ENCODE measurements around the gene NDUFA1. TPM values are rescaled to one million over a fixed set of nuclear protein-coding genes. Genes with fewer than 3 reads are reported as not detected.

The NDUFA1 gene
- polyA plus RNA-seq, 6 donors from 2014 or later: 268 to 457 (median 303) TPM

Other genes starting within 250 kb of the NDUFA1 start
- gene SEPTIN6, start 178.7 kb upstream of the NDUFA1 start, polyA plus RNA-seq (ENCODE audit: low read depth in 6 of 6): 100 to 1,000 TPM in 5 of 6 donors, 10 to 100 TPM in 1; 78.8 to 189 (median 150) TPM
- gene SOWAHD, start 113.2 kb upstream of the NDUFA1 start, polyA plus RNA-seq (ENCODE audit: low read depth in 6 of 6): 10 to 100 TPM in 2 of 6 donors, 1 to 10 TPM in 4; 1.7 to 21.9 (median 8.7) TPM
- 1,000 to 10,000 TPM; 3,399 to 4,973 (median 4,743) TPM for gene RPL39, start 80.2 kb upstream of the NDUFA1 start, polyA plus RNA-seq (ENCODE audit: low read depth in 6 of 6)
- 10 to 100 TPM in 4 of 6 donors, 1 to 10 TPM in 2; 5.8 to 18.6 (median 11.5) TPM for gene UPF3B, start 18.9 kb upstream of the NDUFA1 start, polyA plus RNA-seq (ENCODE audit: low read depth in 6 of 6)
- 10 to 100 TPM; 42.5 to 78.4 (median 60.5) TPM for gene RNF113A, start 99 bp upstream of the NDUFA1 start, polyA plus RNA-seq (ENCODE audit: low read depth in 6 of 6)
- gene AKAP14, start 24.1 kb downstream of the NDUFA1 start, polyA plus RNA-seq (ENCODE audit: low read depth in 6 of 6): not detected
- gene NKAP, start 71.9 kb downstream of the NDUFA1 start, polyA plus RNA-seq (ENCODE audit: low read depth in 6 of 6): 1 to 10 TPM; 2.3 to 5.2 (median 3.3) TPM
- gene RHOXF2B, start 205.9 kb downstream of the NDUFA1 start, polyA plus RNA-seq (ENCODE audit: low read depth in 6 of 6): under 1 TPM in 1 of 6 donors, not detected in 5; 0.10 TPM
- gene RHOXF1, start 244.1 kb downstream of the NDUFA1 start, polyA plus RNA-seq (ENCODE audit: low read depth in 6 of 6): not detected

Measured in naive B cell (primary cell).